GM12878 (cell line): Measurements from ENCODE around the gene TDRKH. TPM values are rescaled to one million over a fixed set of nuclear protein-coding genes. Genes with fewer than 3 reads are reported as not detected.

ENCODE experiments used
- ATAC-seq: fragments of 200-7000 bp; cut with Tn5 transposase; 3 replicates; pipeline ENCODE4 v1.9.1; 2020; ENCODE audit warnings: mild to moderate bottlenecking, moderate library complexity
- BruUV-seq: library from RNA; stranded (reverse); fragments of 400-500 nt; replicated peaks from 2 replicates; lab custom pipeline; 2021; lab: Mats Ljungman, UMichigan
- CTCF ChIA-PET: fragments of 300-600 bp; sonication (Branson Sonifier 250); formaldehyde crosslinking; extraction: SDS; loops from one replicate; lab custom pipeline; 2021; ENCODE audit warnings: inconsistent platforms; lab: Yijun Ruan, JAX
- POLR2A ChIA-PET: fragments of 350-600 bp; formaldehyde crosslinking; extraction: SDS; loops from one replicate; lab custom pipeline; 2021; ENCODE audit warnings: inconsistent platforms; lab: Charles Lee
- RAD21 ChIA-PET: fragments of 300-600 bp; sonication (Branson Sonifier 250); formaldehyde crosslinking; loops from one replicate; lab custom pipeline; 2023; ENCODE audit warnings: antibody characterized with exemption; ENCODE audit not compliant: unreplicated experiment; lab: Charles Lee
- SMC1A ChIA-PET: fragments of 300-600 bp; sonication (Branson Sonifier 250); formaldehyde crosslinking; loops from one replicate; lab custom pipeline; 2023; ENCODE audit not compliant: unreplicated experiment, uncharacterized antibody; lab: Charles Lee
- DNase-seq: peaks from one replicate; pipeline ENCODE4 v3.0.0-alpha.2; 2011; ENCODE audit warnings: low read depth, low spot score
- FAIRE-seq: peaks from 3 replicates; lab custom pipeline; 2011; peaks lifted over from hg19 to GRCh38; lab: Jason Lieb, UNC
- H2AFZ ChIP-seq: 2 replicates; pipeline ENCODE4 v1.6.0; 2011; ENCODE audit warnings: low read depth, low read length, control low read depth; ENCODE audit not compliant: control insufficient read depth
- H3K27ac ChIP-seq: 2 replicates; pipeline ENCODE4 v1.5.1; 2011; ENCODE audit warnings: control low read depth; ENCODE audit not compliant: control insufficient read depth, insufficient read depth
- H3K27me3 ChIP-seq, 2 experiments: replicated peaks in 1 of 2; 2 replicates each; pipeline versions ENCODE4 v1.6.0 to v1.6.1; 2011; ENCODE audit warnings: low read length in 1 of 2; ENCODE audit not compliant: control insufficient read depth in 2 of 2, insufficient read depth in 2 of 2
- H3K36me3 ChIP-seq, 2 experiments: 2 replicates each; pipeline ENCODE4 v1.5.1; 2011; ENCODE audit warnings: low read length in 1 of 2; ENCODE audit not compliant: control insufficient read depth in 2 of 2, insufficient read depth in 2 of 2
- H3K4me1 ChIP-seq: 2 replicates; pipeline ENCODE4 v1.6.1; 2011; ENCODE audit warnings: mild to moderate bottlenecking, low read length, moderate library complexity, mixed read lengths; ENCODE audit not compliant: control insufficient read depth, insufficient read depth
- H3K4me2 ChIP-seq: 2 replicates; pipeline ENCODE4 v1.6.0; 2011; ENCODE audit warnings: control low read depth; ENCODE audit not compliant: control insufficient read depth, insufficient read depth
- H3K4me3 ChIP-seq: fragments of 200-600 bp; sonication (generic); 2 replicates; pipeline ENCODE4 v1.5.1; 2016
- H3K79me2 ChIP-seq: 2 replicates; pipeline ENCODE4 v1.6.0; 2011; ENCODE audit warnings: low read length; ENCODE audit not compliant: control insufficient read depth, insufficient read depth
- H3K9ac ChIP-seq: 2 replicates; pipeline ENCODE4 v1.8.0; 2011; ENCODE audit warnings: low read length, control low read depth, mixed read lengths; ENCODE audit not compliant: control insufficient read depth, insufficient read depth
- H3K9me3 ChIP-seq: replicated peaks from 3 replicates; pipeline ENCODE4 v1.5.1; 2011; ENCODE audit warnings: mild to moderate bottlenecking, low read length; ENCODE audit not compliant: control insufficient read depth, insufficient read depth
- H4K20me1 ChIP-seq: 2 replicates; pipeline ENCODE4 v1.6.0; 2011; ENCODE audit not compliant: control insufficient read depth, insufficient read depth
- CHD2 ChIP-seq: IDR thresholded peaks from 2 replicates; pipeline ENCODE4 v1.6.1; 2011; ENCODE audit warnings: low read depth, low read length, improper control_type of control experiment, borderline replicate concordance
- DPF2 ChIP-seq: fragments of 450-650 bp; IDR thresholded peaks from 2 replicates; pipeline ENCODE4 v1.6.1; 2017; ENCODE audit warnings: mild to moderate bottlenecking
- IRF4 ChIP-seq: IDR thresholded peaks from 2 replicates; pipeline ENCODE4 v1.6.1; 2011; ENCODE audit warnings: low read depth, low read length
- JUND ChIP-seq: IDR thresholded peaks from 2 replicates; pipeline ENCODE4 v1.6.1; 2012; ENCODE audit warnings: low read depth, mild to moderate bottlenecking, low read length, improper control_type of control experiment, moderate library complexity
- MYB ChIP-seq: fragments of 150-350 bp; IDR thresholded peaks from 2 replicates; pipeline ENCODE4 v1.6.1; 2014; ENCODE audit warnings: mild to moderate bottlenecking, low read depth, low read length, borderline replicate concordance
- NBN ChIP-seq: fragments of 450-650 bp; IDR thresholded peaks from 2 replicates; pipeline ENCODE4 v1.6.1; 2016
- POLR2AphosphoS2 ChIP-seq: IDR thresholded peaks from 2 replicates; pipeline ENCODE4 v1.6.1; 2011; ENCODE audit warnings: low read depth, mild to moderate bottlenecking, low read length, improper control_type of control experiment, moderate library complexity
- RBBP5 ChIP-seq: fragments of 200-600 bp; sonication (generic); conservative IDR thresholded peaks from 2 replicates; pipeline ENCODE4 v1.6.1; 2016
- SPI1 ChIP-seq: IDR thresholded peaks from 2 replicates; pipeline ENCODE4 v1.6.1; 2011; ENCODE audit warnings: low read depth, mild to moderate bottlenecking, low read length, moderate library complexity, borderline replicate concordance; ENCODE audit not compliant: insufficient read depth
- USF1 ChIP-seq: IDR thresholded peaks from 2 replicates; pipeline ENCODE4 v1.6.1; 2011; ENCODE audit warnings: borderline replicate concordance, low read depth, mild to moderate bottlenecking, moderate library complexity, mixed read lengths, low read length; ENCODE audit not compliant: insufficient read depth; ENCODE audit errors: extremely low read length
- YBX1 ChIP-seq: fragments of 450-650 bp; IDR thresholded peaks from 2 replicates; pipeline ENCODE4 v1.6.1; 2016; ENCODE audit warnings: antibody characterized with exemption
- ZBTB40 ChIP-seq: fragments of 450-650 bp; IDR thresholded peaks from 2 replicates; pipeline ENCODE4 v1.6.1; 2016; ENCODE audit warnings: mild to moderate bottlenecking, moderate library complexity, borderline replicate concordance
- ZSCAN29 ChIP-seq: fragments of 450-650 bp; IDR thresholded peaks from 2 replicates; pipeline ENCODE4 v1.6.1; 2017; ENCODE audit warnings: mild to moderate bottlenecking, moderate library complexity
- WGBS: methylation state at CpG from one replicate; pipeline ENCODE4 v1.1.6; 2016; ENCODE audit warnings: low lambda C conversion rate; ENCODE audit not compliant: insufficient replicate concordance, insufficient coverage; ENCODE audit errors: missing lambda C conversion rate; 5-methylcytosine and 5-hydroxymethylcytosine counted together
- in situ Hi-C: fragments of 300-500 bp; cut with MboI; formaldehyde crosslinking; loops from 9 replicates; pipeline ENCODE4 v1.14.3; 2018; ENCODE audit warnings: mixed read lengths
- intact Hi-C: fragments of 100-400 bp; cut with micrococcal nuclease; formaldehyde crosslinking; loops from one replicate; pipeline ENCODE4 v1.14.2; 2022; ENCODE audit not compliant: unreplicated experiment
- polyA plus RNA-seq, 11 experiments: library from polyadenylated mRNA; depleted of rRNA in 4 of 11; unstranded in 6 of 11; stranded (reverse) in 5 of 11; fragments of >200 nt; fragmentation: Nextera tagmentation in 4 of 11; fragmentation: Illumina TruSeq in 1 of 11; extraction: Ambion mirVana in 4 of 11; extraction: Trizol in 1 of 11; gene quantifications; 1 replicate in 1 of 11; 2 replicates in 10 of 11; pipeline versions ENCODE4 v1.2.1 to v1.2.3, GENCODE V29; 2011 to 2016; ENCODE audit warnings: inconsistent platforms in 2 of 11, missing spikeins in 2 of 11, low read depth in 1 of 11
- total RNA-seq, 4 experiments: library from RNA; depleted of rRNA in 3 of 4; stranded (reverse); fragments of >200 nt in 3 of 4; fragmentation: Illumina TruSeq in 1 of 4; extraction: Trizol in 1 of 4; gene quantifications; 2 replicates each; pipeline versions ENCODE4 v1.2.1 to v1.2.3, GENCODE V29; 2013 to 2021
- TF ChIP-seq, protein P1 (sequence below): IDR thresholded peaks from 2 replicates; pipeline ENCODE4 v1.6.1; 2012; ENCODE audit warnings: mild to moderate bottlenecking, low read depth, low read length

The TDRKH gene
- total and polyA plus RNA-seq, 10 of the 15 experiments (the other 5 are each of a cell fraction or from before 2014, with no cell fraction given): 1.3 to 8.4 (median 2.9) TPM

DNA sequence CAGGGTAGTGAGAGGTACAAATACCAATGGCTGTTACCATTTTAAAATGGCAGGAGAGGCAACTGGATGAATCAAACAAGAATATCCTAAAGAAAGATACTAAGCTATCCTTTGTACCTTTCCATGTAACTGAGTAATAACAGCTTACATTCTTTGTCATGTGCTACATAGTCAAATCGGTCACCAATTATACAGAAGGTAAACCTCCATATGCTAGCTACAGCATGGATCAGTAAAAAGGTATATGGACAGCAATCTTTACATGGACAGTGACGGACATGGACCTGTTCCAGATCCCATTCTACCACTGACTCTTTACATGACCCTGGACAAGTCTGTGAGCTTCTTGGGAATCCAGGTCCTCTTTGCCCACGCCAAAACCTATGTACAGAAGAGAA, 13.6 kb downstream of the TDRKH start (continued):
- TF ChIP-seq USF1: no peak
- no peak for TF ChIP-seq DPF2
- no peak for TF ChIP-seq NBN
- no peak for TF ChIP-seq IRF4

DNA sequence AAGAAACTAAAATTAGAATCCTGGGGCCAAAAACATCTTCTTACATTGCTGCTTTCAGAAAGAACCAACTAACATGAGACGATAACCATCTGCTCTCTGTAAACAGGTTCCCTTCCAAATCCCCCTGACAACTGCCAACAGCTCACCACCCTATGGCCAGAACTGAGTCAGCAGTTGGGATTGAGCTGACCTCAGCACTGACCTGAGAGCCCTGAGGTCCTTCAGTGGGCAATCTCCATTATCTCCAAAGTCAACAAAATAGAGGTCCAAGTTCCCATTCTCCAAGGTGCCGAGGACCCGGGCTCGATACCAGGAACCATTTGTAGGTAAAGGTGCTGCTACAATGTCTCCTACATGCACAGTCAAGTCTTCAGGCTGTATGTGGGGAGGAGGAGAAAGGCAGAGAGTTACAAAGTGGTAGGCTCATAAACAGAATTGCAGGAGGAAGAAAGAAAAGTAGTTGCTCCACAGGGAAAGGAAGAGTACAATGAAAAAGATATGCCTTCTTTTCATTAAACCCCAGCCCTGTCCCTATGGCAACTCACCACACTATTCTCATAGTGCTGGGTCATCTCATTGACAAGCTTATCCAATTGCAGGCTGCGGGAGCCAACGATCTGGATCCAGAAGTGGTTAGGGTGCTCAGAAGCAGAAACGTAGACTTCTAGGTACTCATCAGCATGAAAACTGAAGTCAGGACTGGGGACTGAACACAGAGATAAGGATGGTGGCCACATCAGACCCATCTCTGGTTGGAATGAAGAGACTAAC, 14.2 kb downstream of the TDRKH start:
- H3K4me1 ChIP-seq: no peaks in the 10 kb centered on the region
- DNase-seq (no peak), FAIRE-seq (no peak), ATAC-seq (no peak)
- no TSS peak for BruUV-seq
- no peaks in the 10 kb centered on the region for H3K27me3 ChIP-seq
- H2AFZ ChIP-seq: no peak overlapping the region
- H3K9ac ChIP-seq: no peak overlapping the region
- 87% methylated on average over 7 of the region's 7 CpGs for WGBS
- H3K36me3 ChIP-seq: no peaks in the 10 kb centered on the region
- no peak overlapping the region for H3K4me2 ChIP-seq
- H3K9me3 ChIP-seq: no peaks in the 10 kb centered on the region
- RAD21 ChIA-PET: no interaction called here
- intact Hi-C loops: no loop called here
- no peaks in the 10 kb centered on the region for H3K79me2 ChIP-seq
- SMC1A ChIA-PET: interaction anchor here (0.7 to 1.2 kb wide), 3 partner anchors 10 to 21 kb away, joined by 3 to 5 read pairs (median 3); partner anchors contain the start of gene MRPL9
- POLR2A ChIA-PET: no interaction called here
- H3K27ac ChIP-seq: no peak overlapping the region
- no peak overlapping the region for H3K4me3 ChIP-seq
- in situ Hi-C loops: no loop called here
- no peaks in the 10 kb centered on the region for H4K20me1 ChIP-seq
- CTCF ChIA-PET: interaction anchor here (1.5 kb wide), 1 partner anchor 13 kb away, joined by 8 read pairs; no protein-coding TSS in a partner anchor
- TF ChIP-seq POLR2AphosphoS2 (no peak), CHD2 (no peak), YBX1 (no peak), JUND (no peak), MYB (no peak), SPI1 (no peak), ZBTB40 (no peak), ZSCAN29 (no peak), RBBP5 (no peak)
- TF ChIP-seq, protein P1, sequence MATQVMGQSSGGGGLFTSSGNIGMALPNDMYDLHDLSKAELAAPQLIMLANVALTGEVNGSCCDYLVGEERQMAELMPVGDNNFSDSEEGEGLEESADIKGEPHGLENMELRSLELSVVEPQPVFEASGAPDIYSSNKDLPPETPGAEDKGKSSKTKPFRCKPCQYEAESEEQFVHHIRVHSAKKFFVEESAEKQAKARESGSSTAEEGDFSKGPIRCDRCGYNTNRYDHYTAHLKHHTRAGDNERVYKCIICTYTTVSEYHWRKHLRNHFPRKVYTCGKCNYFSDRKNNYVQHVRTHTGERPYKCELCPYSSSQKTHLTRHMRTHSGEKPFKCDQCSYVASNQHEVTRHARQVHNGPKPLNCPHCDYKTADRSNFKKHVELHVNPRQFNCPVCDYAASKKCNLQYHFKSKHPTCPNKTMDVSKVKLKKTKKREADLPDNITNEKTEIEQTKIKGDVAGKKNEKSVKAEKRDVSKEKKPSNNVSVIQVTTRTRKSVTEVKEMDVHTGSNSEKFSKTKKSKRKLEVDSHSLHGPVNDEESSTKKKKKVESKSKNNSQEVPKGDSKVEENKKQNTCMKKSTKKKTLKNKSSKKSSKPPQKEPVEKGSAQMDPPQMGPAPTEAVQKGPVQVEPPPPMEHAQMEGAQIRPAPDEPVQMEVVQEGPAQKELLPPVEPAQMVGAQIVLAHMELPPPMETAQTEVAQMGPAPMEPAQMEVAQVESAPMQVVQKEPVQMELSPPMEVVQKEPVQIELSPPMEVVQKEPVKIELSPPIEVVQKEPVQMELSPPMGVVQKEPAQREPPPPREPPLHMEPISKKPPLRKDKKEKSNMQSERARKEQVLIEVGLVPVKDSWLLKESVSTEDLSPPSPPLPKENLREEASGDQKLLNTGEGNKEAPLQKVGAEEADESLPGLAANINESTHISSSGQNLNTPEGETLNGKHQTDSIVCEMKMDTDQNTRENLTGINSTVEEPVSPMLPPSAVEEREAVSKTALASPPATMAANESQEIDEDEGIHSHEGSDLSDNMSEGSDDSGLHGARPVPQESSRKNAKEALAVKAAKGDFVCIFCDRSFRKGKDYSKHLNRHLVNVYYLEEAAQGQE: no peak
